Measurements from ENCODE around the gene CDH11. TPM values are rescaled to one million over a fixed set of nuclear protein-coding genes. Genes with fewer than 3 reads are reported as not detected.
A peak's percentile ranks its signal among the peaks of the same experiment; 100 is the strongest.

Gene CDH11
- total RNA-seq, 4 donors from 2014 or later, result 22.4 to 47.8 (median 35.6) TPM

GRCh38 chr16:65069065-65069464 lies 52.8 kb downstream of the CDH11 start:
- WGBS, result 54% methylated on average over 4 of the region's 4 CpGs
- Histone ChIP-seq H3K4me1 (peaks cover 18 to 48% (median 45%) of the 10 kb centered on the region in 4 donors), H3K36me3 (no peaks in the 10 kb centered on the region), H3K4me3 (no peak overlapping the region), H3K9me3 (no peaks in the 10 kb centered on the region), H3K27ac (replicated peaks in 1 of 4) (no peak overlapping the region), H3K27me3 (no peaks in the 10 kb centered on the region)
- no peak for DNase-seq (ENCODE audit: extremely low spot score)
- TF ChIP-seq EP300 (IDR thresholded peaks at IDR 0.05) (no peak), CTCF (IDR thresholded peaks at IDR 0.05) (no peak), POLR2A (IDR thresholded peaks at IDR 0.05; ENCODE audit: low read depth) (no peak), POLR2AphosphoS5 (IDR thresholded peaks at IDR 0.05) (no peak)
- intact Hi-C loops (cut with DNase I), result loop anchor here (10.0 kb wide), 1 partner anchor 46 kb away; no protein-coding TSS in a partner anchor

DNA sequence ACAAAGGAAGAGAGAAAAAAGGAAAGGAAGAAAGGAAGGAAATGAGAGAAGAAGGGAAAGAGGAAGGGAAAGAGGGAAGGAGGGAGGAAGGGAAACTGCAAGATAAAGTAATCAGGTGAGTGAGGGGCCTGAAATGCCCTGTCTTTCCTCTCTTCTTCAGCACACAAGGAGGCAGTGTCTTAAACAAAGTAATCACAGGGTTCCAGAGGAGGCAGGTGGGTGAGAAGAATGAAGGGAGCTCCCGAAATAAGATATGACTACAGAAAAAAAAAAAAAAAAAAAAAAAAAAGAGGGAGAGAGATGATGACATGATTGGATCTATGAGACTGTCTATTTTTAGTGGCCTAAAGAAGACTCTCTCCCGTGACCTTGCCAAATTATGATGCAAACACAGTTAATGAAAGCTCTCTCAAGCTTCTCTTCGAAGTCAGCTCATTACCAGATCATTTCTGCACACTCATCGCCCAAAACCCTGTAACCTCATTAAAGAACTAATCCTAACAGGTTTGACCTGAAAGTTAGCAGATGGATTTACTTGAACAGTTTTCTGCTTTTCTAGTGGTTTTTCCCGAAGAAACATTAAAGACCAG lies 53.6 kb downstream of the CDH11 start:
- 48% methylated on average over 5 of the region's 5 CpGs for WGBS
- peak overlapping the region in 1 of 4 donors; percentile 32 for H3K27ac ChIP-seq (replicated peaks in 1 of 4)
- TF ChIP-seq POLR2AphosphoS5 (IDR thresholded peaks at IDR 0.05) (no peak), EP300 (IDR thresholded peaks at IDR 0.05) (no peak), CTCF (IDR thresholded peaks at IDR 0.05) (no peak)
- H3K36me3 ChIP-seq, result no peaks in the 10 kb centered on the region
- no peaks in the 10 kb centered on the region for H3K27me3 ChIP-seq
- peak; percentile 14 for DNase-seq (ENCODE audit: extremely low spot score)
- H3K4me1 ChIP-seq, result peaks cover 18 to 51% (median 47%) of the 10 kb centered on the region in 4 donors
- intact Hi-C loops (cut with DNase I), result loop anchor here (10.0 kb wide), 1 partner anchor 47 kb away; no protein-coding TSS in a partner anchor
- H3K4me3 ChIP-seq, result no peak overlapping the region
- no peaks in the 10 kb centered on the region for H3K9me3 ChIP-seq

- Histone ChIP-seq H3K4me3 (no peak overlapping the region), H3K27me3 (no peaks in the 10 kb centered on the region), H3K36me3 (no peaks in the 10 kb centered on the region), H3K9me3 (no peaks in the 10 kb centered on the region), H3K27ac (replicated peaks in 1 of 4) (no peak overlapping the region), H3K4me1 (peaks cover 13 to 56% (median 42%) of the 10 kb centered on the region in 4 donors)
- intact Hi-C loops (cut with DNase I), result loop anchor here (10.0 kb wide), 1 partner anchor 48 kb away; no protein-coding TSS in a partner anchor
- TF ChIP-seq POLR2AphosphoS5 (IDR thresholded peaks at IDR 0.05) (no peak), CTCF (IDR thresholded peaks at IDR 0.05) (no peak), EP300 (IDR thresholded peaks at IDR 0.05) (no peak), POLR2A (IDR thresholded peaks at IDR 0.05; ENCODE audit: low read depth) (no peak)
- DNase-seq (ENCODE audit: extremely low spot score), result peak; percentile 29
- WGBS, result 43% methylated on average over 1 of the region's 1 CpG
These were observed 55.2 kb downstream of the CDH11 start for GRCh38 chr16:65066651-65067050.

DNA sequence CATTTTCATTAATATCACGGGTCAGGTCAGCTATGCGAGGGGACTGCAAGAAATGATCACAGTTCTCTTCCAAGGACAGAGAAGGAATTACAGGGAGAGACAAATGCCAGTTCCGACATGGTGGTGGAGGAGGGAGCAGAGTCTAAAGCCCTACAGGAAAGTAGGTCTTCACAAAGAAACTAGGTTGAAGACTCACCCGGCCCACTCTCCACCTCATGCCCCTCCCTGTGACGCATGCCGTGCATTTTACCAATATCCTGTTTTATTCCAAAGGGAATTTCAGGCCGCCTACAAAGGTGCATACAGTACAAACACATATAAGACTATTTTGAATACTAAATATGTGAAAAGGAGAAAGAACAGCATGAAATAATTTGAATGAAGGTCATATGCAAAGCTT lies 56.8 kb downstream of the CDH11 start:
- no peaks in the 10 kb centered on the region for H3K27me3 ChIP-seq
- WGBS, result 91% methylated on average over 7 of the region's 7 CpGs
- no peaks in the 10 kb centered on the region for H3K36me3 ChIP-seq
- DNase-seq (ENCODE audit: extremely low spot score), result peak; percentile 60
- no peak overlapping the region for H3K27ac ChIP-seq (replicated peaks in 1 of 4)
- intact Hi-C loops (cut with DNase I), result loop anchor here (10.0 kb wide), 1 partner anchor 50 kb away; no protein-coding TSS in a partner anchor
- no peak overlapping the region for H3K4me3 ChIP-seq
- H3K9me3 ChIP-seq, result no peaks in the 10 kb centered on the region
- H3K4me1 ChIP-seq, result peaks cover 4 to 40% (median 27%) of the 10 kb centered on the region in 4 donors
- TF ChIP-seq POLR2AphosphoS5 (IDR thresholded peaks at IDR 0.05), result no peak

DNA sequence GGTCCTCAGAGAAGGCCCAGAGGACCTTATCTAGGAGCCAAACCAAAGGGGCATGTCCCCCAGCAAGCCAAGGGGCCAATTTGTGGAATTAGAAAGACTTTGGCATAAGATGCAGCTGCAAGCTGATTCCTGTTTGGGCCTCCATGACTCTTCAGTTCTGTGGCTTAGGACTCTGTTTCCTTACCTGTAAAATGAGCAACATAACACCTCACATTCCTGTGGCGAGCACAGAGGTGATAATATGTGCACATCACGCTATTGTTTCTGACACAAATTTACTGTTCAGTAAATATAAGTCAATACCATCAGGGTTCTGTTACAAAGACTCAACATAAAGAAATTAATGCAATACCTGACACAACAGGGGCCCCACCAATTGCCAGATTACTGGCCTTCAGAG lies 57.7 kb downstream of the CDH11 start:
- peak; percentile 72 for DNase-seq (ENCODE audit: extremely low spot score)
- no peaks in the 10 kb centered on the region for H3K9me3 ChIP-seq
- no peak overlapping the region for H3K27ac ChIP-seq (replicated peaks in 1 of 4)
- no peaks in the 10 kb centered on the region for H3K36me3 ChIP-seq
- H3K27me3 ChIP-seq, result no peaks in the 10 kb centered on the region
- H3K4me1 ChIP-seq, result peaks cover 4 to 33% (median 22%) of the 10 kb centered on the region in 4 donors
- no peak for TF ChIP-seq EP300 (IDR thresholded peaks at IDR 0.05)
- TF ChIP-seq POLR2A (IDR thresholded peaks at IDR 0.05; ENCODE audit: low read depth), result no peak
- no peak for TF ChIP-seq POLR2AphosphoS5 (IDR thresholded peaks at IDR 0.05)
- no peak for TF ChIP-seq CTCF (IDR thresholded peaks at IDR 0.05)
- no peak overlapping the region for H3K4me3 ChIP-seq
- WGBS, result 94% methylated on average over 2 of the region's 2 CpGs
- intact Hi-C loops (cut with DNase I), result loop anchor here (10.0 kb wide), 1 partner anchor 51 kb away; no protein-coding TSS in a partner anchor
